ENCODE data around the gene RAB9B.

DNA sequence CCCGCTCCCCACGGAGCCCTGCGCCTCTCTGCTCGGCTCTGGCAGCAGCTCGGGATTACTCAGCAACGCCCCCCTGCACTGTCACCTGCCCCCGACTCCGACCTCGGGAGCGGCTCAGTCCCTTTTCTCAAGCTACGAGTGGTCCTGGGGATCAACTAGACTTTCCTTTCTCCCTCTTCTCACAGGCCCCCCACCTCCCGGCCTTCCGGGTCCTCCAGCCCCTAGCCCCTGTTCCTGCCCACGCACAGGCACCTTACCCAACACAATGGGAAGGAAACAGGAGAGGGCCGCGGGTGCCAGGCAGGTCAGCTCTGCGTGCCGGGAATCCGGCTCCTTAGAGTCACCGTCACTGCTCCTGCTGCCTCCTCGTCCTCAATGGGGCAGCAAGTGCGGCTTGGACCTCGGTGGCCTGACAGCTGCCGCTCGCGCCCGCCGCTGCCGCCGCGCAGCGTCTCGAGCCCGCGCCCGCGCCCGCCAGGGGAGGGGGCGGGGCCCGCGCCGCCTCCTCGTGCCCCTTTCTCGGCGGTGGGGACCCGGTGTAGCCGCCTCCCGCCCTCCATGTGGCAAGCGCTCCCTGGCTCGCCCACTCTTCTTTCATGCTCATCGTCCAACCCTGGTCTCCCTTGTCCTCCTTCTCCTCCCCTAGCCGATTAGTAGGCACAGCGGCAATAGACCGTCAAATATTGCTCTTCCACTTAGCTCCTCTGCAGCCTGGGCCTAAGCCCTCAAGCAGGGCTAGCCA, at the start of gene RAB9B:
- TF ChIP-seq GATA1 (IDR thresholded peaks at IDR 0.05; ENCODE audit: low read depth, low read length) (no peak), POLR2A (IDR thresholded peaks at IDR 0.05; ENCODE audit: low read length) (no peak)
